Right cardiac atrium (tissue), 5 donors: Measurements from ENCODE around the gene ZNF292. TPM values are rescaled to one million over a fixed set of nuclear protein-coding genes. Genes with fewer than 3 reads are reported as not detected.
"Not testable (repeated sequence)": the region's sequence is repeated elsewhere in the genome, so short reads cannot be mapped to it uniquely, and the experiment has no call there.

Source experiments
- ATAC-seq, 2 donors: fragments of 200-7000 bp; cut with Tn5 transposase; one replicate each; pipeline versions ENCODE4 v1.8.0 to v1.9.1; 2020; ENCODE audit warnings: moderate library complexity in 2 of 2, mild to moderate bottlenecking in 1 of 2
- DNase-seq, 3 donors: peaks; one replicate each; pipeline ENCODE4 v3.0.0-alpha.2; 2020
- H3K27ac ChIP-seq: one replicate; pipeline ENCODE4 v1.5.1; 2013; ENCODE audit warnings: mild to moderate bottlenecking, low read length, control low read depth, moderate library complexity
- H3K27me3 ChIP-seq: one replicate; pipeline ENCODE4 v1.6.1; 2013; ENCODE audit not compliant: control insufficient read depth, insufficient read depth
- H3K4me1 ChIP-seq: one replicate; pipeline ENCODE4 v1.6.1; 2013; ENCODE audit warnings: low read length; ENCODE audit not compliant: control insufficient read depth, insufficient read depth
- H3K4me3 ChIP-seq: one replicate; pipeline ENCODE4 v1.5.1; 2013; ENCODE audit warnings: low read length, control low read depth
- H3K9me3 ChIP-seq: one replicate; pipeline ENCODE4 v1.6.1; 2013; ENCODE audit warnings: low read length; ENCODE audit not compliant: control insufficient read depth
- WGBS: extraction: QIAGEN DNeasy Blood & Tissue Kit; methylation state at CpG from one replicate; pipeline ENCODE4 v1.1.7; 2013; 5-methylcytosine and 5-hydroxymethylcytosine counted together
- intact Hi-C, 4 donors: fragments of 100-400 bp; cut with DNase I; formaldehyde crosslinking; loops; one replicate each; pipeline versions ENCODE4 v1.11.0 to v1.14.0; 2022 to 2023
- polyA plus RNA-seq: library from polyadenylated mRNA; stranded (reverse); fragments of 200-250 nt; gene quantifications from one replicate; pipeline ENCODE4 v1.2.3, GENCODE V29; 2013
- total RNA-seq, 4 donors: library from RNA; stranded (reverse); fragmentation: NEBNext Ultra II Directional; extraction: Animal tissue kit (Norgen Biotek cat#: 25700); gene quantifications; one replicate each; pipeline ENCODE4 v1.2.1, GENCODE V29; 2021
- donor health status: healthy with polysubstance abuse.
- donor health status: DM: no; HTN: yes; CAD: no.
- donor health status: DM: no; HTN: no; CAD: no.
- donor health status: DM: no; HTN: yes; CAD: no; lungs with severe emphysema.
- donor health status: DM: yes; HTN: yes; CAD: no.

ZNF292 gene
- total and polyA plus RNA-seq, 5 donors, result 5.8 to 58.3 (median 47.3) TPM

DNA sequence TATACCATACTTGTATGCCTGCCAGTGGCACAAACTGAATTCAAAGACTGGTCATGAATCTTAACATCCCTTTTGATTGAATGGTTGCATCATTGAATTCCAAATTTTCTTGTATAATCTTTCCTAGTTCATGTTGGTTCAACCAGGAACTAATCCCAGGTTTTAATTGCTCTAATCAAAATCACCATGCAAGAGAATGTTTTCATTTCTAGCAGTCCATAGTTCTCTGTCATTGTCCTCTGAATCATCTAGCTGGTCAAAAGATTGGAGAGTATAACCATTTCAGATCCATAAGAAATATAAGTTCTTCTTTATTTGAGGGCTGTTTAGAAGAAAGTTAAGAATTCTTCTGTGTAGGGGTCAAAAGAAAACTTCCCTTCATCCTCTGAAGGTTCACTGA, 57.2 kb downstream of the ZNF292 start:
- DNase-seq, result no peak
- no peak for ATAC-seq
- intact Hi-C loops, result no loop called here
- Histone ChIP-seq H3K27me3 (no peaks in the 10 kb centered on the region), H3K27ac (no peak overlapping the region), H3K4me3 (no peak overlapping the region), H3K4me1 (peaks cover 4% of the 10 kb centered on the region), H3K9me3 (no peaks in the 10 kb centered on the region)

DNA sequence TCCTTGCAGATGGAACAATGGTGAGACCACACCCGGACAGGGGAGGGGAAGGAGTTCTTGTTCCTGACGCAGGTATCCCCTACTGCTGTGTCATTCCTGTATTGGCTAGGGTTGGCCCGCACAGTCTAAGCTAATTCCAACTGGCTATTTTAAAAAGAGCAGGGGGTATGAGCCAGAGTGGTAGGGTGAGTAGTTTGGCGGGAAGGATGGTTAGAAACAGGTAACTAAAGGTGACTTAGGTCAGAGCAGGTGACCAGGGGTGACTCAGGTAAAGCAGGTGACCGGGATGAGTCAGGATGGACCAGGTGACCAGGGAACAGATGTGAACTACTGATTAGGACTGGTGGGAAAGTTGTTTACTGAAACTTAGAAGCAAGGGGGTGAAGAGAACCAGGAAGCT, 58.0 kb downstream of the ZNF292 start:
- 89% methylated on average over 5 of the region's 5 CpGs for WGBS

GRCh38 chr6:87214831-87215230, 59.5 kb downstream of the ZNF292 start:
- ATAC-seq (no peak), DNase-seq (no peak)
- no peak overlapping the region for H3K27ac ChIP-seq
- H3K4me1 ChIP-seq, result peaks cover 4% of the 10 kb centered on the region
- intact Hi-C loops, result no loop called here
- H3K9me3 ChIP-seq, result no peaks in the 10 kb centered on the region
- no peak overlapping the region for H3K4me3 ChIP-seq
- H3K27me3 ChIP-seq, result no peaks in the 10 kb centered on the region

More for the DNA sequence above, 58.0 kb downstream of the ZNF292 start:
- H3K27me3 ChIP-seq, result no peaks in the 10 kb centered on the region
- ATAC-seq (no peak), DNase-seq (no peak)
- no peaks in the 10 kb centered on the region for H3K9me3 ChIP-seq
- H3K4me1 ChIP-seq, result peaks cover 4% of the 10 kb centered on the region
- H3K27ac ChIP-seq, result no peak overlapping the region
- H3K4me3 ChIP-seq, result no peak overlapping the region
- intact Hi-C loops, result no loop called here

GRCh38 chr6:87220997-87221396, 65.6 kb downstream of the ZNF292 start:
- intact Hi-C loops, result no loop called here
- ATAC-seq (no peak), DNase-seq (no peak)
- 97% methylated on average over 1 of the region's 1 CpG for WGBS
- H3K27me3 ChIP-seq, result no peaks in the 10 kb centered on the region
- H3K27ac ChIP-seq, result no peak overlapping the region
- H3K4me3 ChIP-seq, result no peak overlapping the region
- no peaks in the 10 kb centered on the region for H3K9me3 ChIP-seq
- no peaks in the 10 kb centered on the region for H3K4me1 ChIP-seq

DNA sequence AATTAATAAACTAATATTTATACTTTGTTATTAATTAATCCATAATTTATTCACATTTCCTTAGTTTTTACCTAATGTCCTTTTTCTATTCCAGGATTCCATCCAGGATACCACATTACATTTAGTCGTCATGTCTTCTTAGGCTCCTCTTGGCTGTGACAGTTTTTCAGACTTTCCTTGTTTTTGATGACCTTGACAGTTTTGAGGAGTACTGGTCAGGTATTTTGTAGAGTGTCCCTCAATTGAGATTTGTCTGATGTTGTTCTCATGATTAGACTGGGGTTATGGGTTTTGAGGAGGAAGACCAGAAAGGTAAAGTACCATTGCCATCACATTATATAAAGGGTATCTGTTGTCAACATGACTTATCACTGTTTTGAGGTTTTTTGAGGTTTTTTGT, 67.3 kb downstream of the ZNF292 start:
- Histone ChIP-seq H3K9me3 (no peaks in the 10 kb centered on the region), H3K4me3 (no peak overlapping the region), H3K4me1 (no peaks in the 10 kb centered on the region), H3K27me3 (no peaks in the 10 kb centered on the region), H3K27ac (no peak overlapping the region)
- intact Hi-C loops, result no loop called here
- 91% methylated on average over 1 of the region's 1 CpG for WGBS
- DNase-seq (no peak), ATAC-seq (no peak)

DNA sequence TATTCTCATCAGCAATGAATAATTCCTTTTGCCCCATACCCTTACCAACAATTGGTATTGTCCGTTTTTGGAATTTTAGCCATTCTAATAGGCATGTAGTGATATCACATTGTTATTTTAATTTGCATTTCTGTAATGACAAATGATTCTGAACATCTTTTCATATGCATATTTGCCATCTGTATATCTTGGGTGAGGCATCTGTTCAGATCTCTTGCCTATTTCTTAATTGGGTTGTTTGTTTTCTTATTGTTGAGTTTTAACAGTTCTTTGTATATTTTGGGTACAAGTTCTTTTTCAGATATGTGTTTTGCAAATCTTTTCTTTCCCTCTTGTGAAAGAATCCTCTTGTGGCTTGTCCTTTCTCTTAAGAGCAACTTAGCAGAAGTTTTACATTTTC, 69.6 kb downstream of the ZNF292 start:
- intact Hi-C loops, result no loop called here
- H3K9me3 ChIP-seq, result no peaks in the 10 kb centered on the region
- no peak for ATAC-seq
- H3K4me3 ChIP-seq, result no peak overlapping the region
- WGBS, result 95% methylated on average over 1 of the region's 1 CpG
- H3K27me3 ChIP-seq, result no peaks in the 10 kb centered on the region
- H3K4me1 ChIP-seq, result no peaks in the 10 kb centered on the region
- no peak overlapping the region for H3K27ac ChIP-seq
- no peak for DNase-seq

- intact Hi-C loops, result no loop called here
- Histone ChIP-seq H3K4me1 (no peaks in the 10 kb centered on the region), H3K4me3 (no peak overlapping the region), H3K27me3 (no peaks in the 10 kb centered on the region), H3K9me3 (no peaks in the 10 kb centered on the region), H3K27ac (no peak overlapping the region)
- ATAC-seq, result no peak
- DNase-seq, result no peak
- WGBS, result 87% methylated on average over 2 of the region's 2 CpGs
Measured at GRCh38 chr6:87225511-87225910, 70.1 kb downstream of the ZNF292 start.

- no peak overlapping the region for H3K27ac ChIP-seq
- intact Hi-C loops, result no loop called here
- H3K27me3 ChIP-seq, result no peaks in the 10 kb centered on the region
- no peaks in the 10 kb centered on the region for H3K9me3 ChIP-seq
- no peaks in the 10 kb centered on the region for H3K4me1 ChIP-seq
- DNase-seq, result no peak
- no peak overlapping the region for H3K4me3 ChIP-seq
- ATAC-seq, result no peak
Measured at GRCh38 chr6:87225937-87226336, 70.6 kb downstream of the ZNF292 start.

DNA sequence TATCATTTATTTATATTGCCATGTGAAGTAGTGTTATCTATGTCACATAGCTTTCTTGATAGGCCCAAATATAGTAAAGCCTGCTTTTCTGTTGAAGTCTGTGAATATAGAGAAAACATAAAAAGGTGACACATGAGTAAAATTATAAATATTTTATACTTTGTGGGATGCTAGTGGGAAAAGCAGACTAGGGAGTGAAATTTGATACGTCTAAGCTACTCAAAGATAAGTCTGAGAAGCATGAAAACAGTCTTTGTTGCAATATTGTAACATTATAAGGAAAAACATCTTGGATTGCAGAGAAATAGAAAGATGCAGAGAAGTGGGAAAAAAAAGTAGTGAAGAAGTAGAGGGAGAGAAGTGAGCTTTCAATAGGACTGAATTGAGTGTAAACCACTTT, 75.4 kb downstream of the ZNF292 start:
- intact Hi-C loops, result loop anchor here in 2 of 4 donors (10.0 kb wide), 2 partner anchors 76 to 156 kb away; partner anchors contain the start of gene ZNF292 (in 1 of the 2)
- H3K27me3 ChIP-seq, result no peaks in the 10 kb centered on the region
- no peak overlapping the region for H3K27ac ChIP-seq
- H3K4me1 ChIP-seq, result no peaks in the 10 kb centered on the region
- no peaks in the 10 kb centered on the region for H3K9me3 ChIP-seq
- ATAC-seq, result no peak
- no peak overlapping the region for H3K4me3 ChIP-seq
- 71% methylated on average over 1 of the region's 1 CpG for WGBS
- DNase-seq, result no peak

DNA sequence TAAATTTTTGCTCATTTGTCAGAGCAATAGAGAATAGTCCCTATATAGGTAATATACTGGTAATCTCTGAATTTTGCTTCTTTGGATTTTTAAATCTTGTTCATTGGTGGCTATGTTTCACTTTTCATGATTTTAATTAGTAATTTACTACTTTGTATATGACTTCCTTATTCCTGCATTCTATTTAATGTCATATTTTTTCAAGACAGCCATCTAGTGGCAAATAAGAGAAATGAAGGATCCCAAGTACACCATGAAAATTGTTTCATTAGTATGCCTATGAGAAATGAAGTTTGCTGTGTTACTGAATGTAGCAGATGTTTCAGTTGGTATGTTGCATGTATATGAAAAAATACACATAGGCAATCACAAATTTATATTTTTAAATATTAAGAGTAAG, 82.4 kb downstream of the ZNF292 start:
- Histone ChIP-seq H3K4me3 (no peak overlapping the region), H3K9me3 (no peaks in the 10 kb centered on the region), H3K4me1 (peaks cover 2% of the 10 kb centered on the region), H3K27ac (no peak overlapping the region), H3K27me3 (no peaks in the 10 kb centered on the region)
- DNase-seq (no peak), ATAC-seq (no peak)
- intact Hi-C loops, result loop anchor here in 2 of 4 donors (10.0 kb wide), 2 partner anchors 83 to 163 kb away; partner anchors contain the start of gene ZNF292 (in 1 of the 2)

DNA sequence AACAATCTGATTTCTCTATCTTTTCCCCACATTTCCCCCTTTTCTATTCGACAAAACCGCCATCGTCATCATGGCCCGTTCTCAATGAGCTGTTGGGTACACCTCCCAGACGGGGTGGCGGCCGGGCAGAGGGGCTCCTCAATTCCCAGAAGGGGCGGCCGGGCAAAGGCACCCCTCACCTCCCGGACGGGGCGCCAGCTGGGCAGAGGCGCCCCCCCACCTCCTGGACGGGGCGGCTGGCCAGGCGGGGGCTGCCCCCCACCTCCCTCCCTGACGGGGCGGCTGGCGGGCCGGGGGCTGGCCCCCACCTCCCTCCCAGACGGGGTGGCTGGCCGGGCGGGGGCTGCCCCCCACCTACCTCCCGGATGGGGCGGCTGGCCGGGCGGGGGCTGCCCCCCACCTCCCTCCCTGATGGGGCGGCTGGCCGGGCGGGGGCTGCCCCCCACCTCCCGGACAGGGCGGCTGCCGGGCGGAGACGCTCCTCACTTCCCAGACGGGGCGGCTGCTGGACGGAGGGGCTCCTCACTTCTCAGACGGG, 83.8 kb downstream of the ZNF292 start:
- 92% methylated on average over 36 of the region's 39 CpGs for WGBS
- not testable (repeated sequence) for ATAC-seq, H3K9me3 ChIP-seq, H3K4me3 ChIP-seq, H3K27me3 ChIP-seq, H3K27ac ChIP-seq, H3K4me1 ChIP-seq
- intact Hi-C loops, result loop anchor here in 2 of 4 donors (10.0 kb wide), 2 partner anchors 84 to 164 kb away; partner anchors contain the start of gene ZNF292 (in 1 of the 2)
- peak in 1 of 3 donors; percentile 63 for DNase-seq

DNA sequence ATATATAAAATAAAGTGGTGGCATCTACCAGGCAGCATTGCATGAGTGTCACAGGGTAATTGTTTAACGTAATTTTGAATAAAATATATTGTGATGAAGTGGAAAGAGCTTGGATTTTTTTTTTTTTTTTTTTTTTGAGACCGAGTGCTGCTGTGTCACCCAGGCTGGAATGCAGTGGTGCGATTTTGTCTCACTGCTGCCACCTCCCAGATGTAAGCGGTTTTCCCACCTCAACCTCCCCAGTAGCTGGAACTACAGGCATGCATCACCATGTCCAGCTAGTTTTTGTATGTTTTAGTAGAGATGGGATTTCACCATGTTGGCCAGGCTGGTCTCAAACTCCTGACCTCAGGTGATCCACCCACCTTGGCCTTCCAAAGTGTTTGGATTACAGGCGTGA, 85.9 kb downstream of the ZNF292 start:
- 96% methylated on average over 5 of the region's 5 CpGs for WGBS
- no peaks in the 10 kb centered on the region for H3K4me1 ChIP-seq
- no peak overlapping the region for H3K27ac ChIP-seq

More for the DNA sequence above, 85.9 kb downstream of the ZNF292 start:
- no peaks in the 10 kb centered on the region for H3K27me3 ChIP-seq
- ATAC-seq (no peak), DNase-seq (no peak)
- no peak overlapping the region for H3K4me3 ChIP-seq
- intact Hi-C loops, result loop anchor here in 2 of 4 donors (10.0 kb wide), 2 partner anchors 107 to 177 kb away; no protein-coding TSS in a partner anchor
- H3K9me3 ChIP-seq, result no peaks in the 10 kb centered on the region
